Bronchial smooth muscle cell (primary cell): ENCODE measurements around the gene RFX7. TPM values are rescaled to one million over a fixed set of nuclear protein-coding genes. Genes with fewer than 3 reads are reported as not detected.

ENCODE experiments used
- total RNA-seq: library from RNA; depleted of rRNA; stranded (reverse); fragments of >200 nt; gene quantifications from 2 replicates; pipeline ENCODE4 v1.2.1, GENCODE V29; 2014

The RFX7 gene
- total RNA-seq: 2.5 and 3.6 TPM in 2 replicates

DNA sequence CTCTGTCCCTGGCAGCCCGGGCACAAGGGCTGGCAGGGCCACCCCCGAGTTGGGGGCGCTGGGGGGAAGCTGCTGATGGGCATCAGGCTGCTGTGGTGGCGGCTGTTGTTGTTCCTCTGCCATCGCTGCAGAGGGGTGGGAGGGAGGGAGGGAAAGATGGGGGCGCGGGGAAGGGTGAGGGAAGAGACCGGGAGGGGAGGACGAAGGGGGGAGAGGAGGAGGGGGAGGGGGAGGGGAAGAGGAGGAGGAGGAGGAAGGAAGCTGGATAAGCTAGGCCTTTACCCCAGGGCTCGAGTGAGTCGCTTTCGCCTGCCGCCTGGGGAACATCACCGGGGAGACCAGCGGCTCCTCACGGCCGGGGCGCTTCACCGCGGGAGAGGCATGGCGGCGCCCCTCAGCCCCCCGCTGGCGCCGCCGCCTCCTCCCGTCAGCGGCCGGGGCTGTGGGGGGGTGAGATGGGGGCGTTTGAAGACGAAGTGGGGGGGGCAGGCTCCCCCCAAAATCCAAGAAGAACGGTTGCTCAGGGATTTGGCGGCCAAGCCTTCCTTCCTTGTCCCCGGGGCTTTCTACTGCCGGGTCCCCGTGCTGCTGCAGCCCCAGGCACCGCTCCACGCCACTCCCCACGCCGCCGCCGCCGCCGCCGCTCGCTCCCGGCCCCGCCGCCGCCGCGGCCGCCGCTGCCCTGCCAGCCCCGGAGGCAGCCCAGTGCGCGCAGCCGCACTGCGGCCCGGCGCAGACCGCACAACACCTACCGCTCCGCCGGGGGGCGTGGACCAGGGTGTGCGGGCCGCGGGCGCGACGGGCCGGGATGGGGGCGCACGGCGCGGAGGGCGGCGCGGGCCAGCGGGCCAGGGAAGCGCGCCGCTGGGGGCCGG lies at the start of gene RFX7:
RFX7 (minus strand) TSS at position 717 of the 875 bp plus-strand sequence; CDS start at position 123, 594 bp downstream.

Other genes with a start within 250 kb of the RFX7 start
- 3.5 and 4.6 TPM in 2 replicates for gene TEX9, start 121.5 kb upstream of the RFX7 start, total RNA-seq
- 1.9 and 2.0 TPM in 2 replicates for gene MNS1, start 221.3 kb upstream of the RFX7 start, total RNA-seq